Prostate gland (tissue), 2 donors: Measurements from ENCODE around the gene INAFM2. TPM values are rescaled to one million over a fixed set of nuclear protein-coding genes. Genes with fewer than 3 reads are reported as not detected.

Experiments
- DNase-seq: peaks from one replicate; pipeline ENCODE4 v3.0.0-alpha.2; 2019; ENCODE audit warnings: low spot score
- H3K27ac ChIP-seq, 2 donors: fragments of 200-600 bp; sonication (generic); 2 replicates each; pipeline ENCODE4 v1.5.1; 2017 to 2019
- H3K27me3 ChIP-seq: fragments of 200-600 bp; sonication (generic); replicated peaks from 2 replicates; pipeline ENCODE4 v1.5.1; 2019; ENCODE audit not compliant: insufficient read depth
- H3K36me3 ChIP-seq, 2 donors: fragments of 200-600 bp; sonication (generic); 1 replicate in 1 of 2; 2 replicates in 1 of 2; pipeline versions ENCODE4 v1.5.1 to v1.8.1; 2017 to 2019
- H3K4me1 ChIP-seq: fragments of 200-600 bp; sonication (generic); replicated peaks from 2 replicates; pipeline ENCODE4 v1.5.1; 2019
- H3K4me3 ChIP-seq, 2 donors: fragments of 200-600 bp; sonication (generic); 2 replicates each; pipeline ENCODE4 v1.5.1; 2017 to 2019
- H3K9me3 ChIP-seq: fragments of 200-600 bp; sonication (generic); 2 replicates; pipeline ENCODE4 v1.5.1; 2017
- POLR2A ChIP-seq: fragments of 450-650 bp; IDR thresholded peaks from one replicate; pipeline ENCODE4 v1.6.1; 2016; ENCODE audit warnings: antibody characterized with exemption, mild to moderate bottlenecking
- POLR2AphosphoS5 ChIP-seq: sonication (generic); formaldehyde crosslinking; IDR thresholded peaks from one replicate; pipeline ENCODE4 v1.6.1; 2017; ENCODE audit warnings: antibody characterized with exemption
- WGBS: methylation state at CpG from one replicate; pipeline ENCODE4 v1.1.5; 2018; 5-methylcytosine and 5-hydroxymethylcytosine counted together
- intact Hi-C: fragments of 100-400 bp; cut with DNase I; formaldehyde crosslinking; loops from one replicate; pipeline ENCODE4 v1.14.2; 2022
- total RNA-seq, 2 donors: library from RNA; depleted of rRNA; stranded (reverse); fragments of >200 nt; gene quantifications; one replicate each; pipeline ENCODE4 v1.1.0, GENCODE V29; 2016
- TF ChIP-seq, protein P1 (sequence below), 4 experiments: fragments of 200-600 bp in 2 of 4; fragments of 450-650 bp in 2 of 4; sonication (generic) in 2 of 4; IDR thresholded peaks; 1 replicate in 3 of 4; 2 replicates in 1 of 4; pipeline ENCODE4 v1.5.1; 2016 to 2019; ENCODE audit warnings: antibody characterized with exemption in 4 of 4, mild to moderate bottlenecking in 2 of 4, moderate library complexity in 2 of 4

The INAFM2 gene
- total RNA-seq, 2 donors from 2014 or later, result 18.7 to 24.3 TPM

DNA sequence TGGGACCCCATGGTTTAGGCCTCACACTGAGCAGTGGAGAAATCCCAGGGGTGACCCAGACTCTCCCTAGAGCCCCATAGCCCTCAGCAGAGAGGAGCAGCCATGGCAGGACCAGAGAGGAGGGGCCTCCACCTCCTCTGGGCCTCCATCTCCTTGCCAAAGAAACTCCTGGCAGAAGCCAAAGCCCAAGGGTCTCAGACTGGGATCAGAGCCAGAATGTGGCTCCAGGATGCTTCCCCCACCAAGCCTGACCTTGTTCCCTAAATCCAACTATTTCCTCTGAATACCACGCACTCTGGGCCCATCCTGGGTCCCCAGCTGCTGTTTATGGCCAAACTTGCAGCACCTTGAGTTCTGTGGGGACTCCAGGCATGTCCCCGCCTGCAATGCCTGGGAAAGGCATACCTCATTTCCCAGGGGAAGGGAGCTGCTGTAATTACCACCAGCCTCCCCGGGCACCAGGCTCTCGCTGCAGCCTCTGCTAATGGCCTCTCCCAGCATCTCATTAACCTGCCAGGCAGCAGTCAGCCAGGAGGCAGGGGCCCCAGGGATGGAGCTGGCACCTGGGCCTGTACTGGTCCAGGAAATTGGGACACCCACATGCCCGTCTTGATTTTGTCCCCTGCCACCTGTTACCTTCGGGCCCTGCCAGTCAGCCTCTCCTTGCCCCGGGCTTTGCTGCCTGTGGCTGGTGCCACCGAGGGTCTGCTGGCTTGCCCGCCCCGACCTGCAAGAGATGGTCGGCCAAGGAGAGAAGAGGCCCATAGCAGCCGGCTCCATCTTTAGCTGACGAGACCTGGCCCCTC, 12.6 kb downstream of the INAFM2 start:
- WGBS, result 71% methylated on average over 13 of the region's 13 CpGs
- intact Hi-C loops, result loop anchor here (5.0 kb wide), 1 partner anchor 59 kb away; no protein-coding TSS in a partner anchor
- Histone ChIP-seq H3K27ac (no peak overlapping the region), H3K4me3 (no peak overlapping the region), H3K27me3 (no peaks in the 10 kb centered on the region), H3K9me3 (no peaks in the 10 kb centered on the region), H3K4me1 (peaks cover 18% of the 10 kb centered on the region), H3K36me3 (no peaks in the 10 kb centered on the region)
- no peak for DNase-seq
- TF ChIP-seq POLR2AphosphoS5 (no peak), POLR2A (no peak)
- TF ChIP-seq, protein P1, sequence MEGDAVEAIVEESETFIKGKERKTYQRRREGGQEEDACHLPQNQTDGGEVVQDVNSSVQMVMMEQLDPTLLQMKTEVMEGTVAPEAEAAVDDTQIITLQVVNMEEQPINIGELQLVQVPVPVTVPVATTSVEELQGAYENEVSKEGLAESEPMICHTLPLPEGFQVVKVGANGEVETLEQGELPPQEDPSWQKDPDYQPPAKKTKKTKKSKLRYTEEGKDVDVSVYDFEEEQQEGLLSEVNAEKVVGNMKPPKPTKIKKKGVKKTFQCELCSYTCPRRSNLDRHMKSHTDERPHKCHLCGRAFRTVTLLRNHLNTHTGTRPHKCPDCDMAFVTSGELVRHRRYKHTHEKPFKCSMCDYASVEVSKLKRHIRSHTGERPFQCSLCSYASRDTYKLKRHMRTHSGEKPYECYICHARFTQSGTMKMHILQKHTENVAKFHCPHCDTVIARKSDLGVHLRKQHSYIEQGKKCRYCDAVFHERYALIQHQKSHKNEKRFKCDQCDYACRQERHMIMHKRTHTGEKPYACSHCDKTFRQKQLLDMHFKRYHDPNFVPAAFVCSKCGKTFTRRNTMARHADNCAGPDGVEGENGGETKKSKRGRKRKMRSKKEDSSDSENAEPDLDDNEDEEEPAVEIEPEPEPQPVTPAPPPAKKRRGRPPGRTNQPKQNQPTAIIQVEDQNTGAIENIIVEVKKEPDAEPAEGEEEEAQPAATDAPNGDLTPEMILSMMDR (IDR thresholded peaks at IDR 0.05), result no peak

- intact Hi-C loops, result loop anchor here (5.0 kb wide), 1 partner anchor 59 kb away; no protein-coding TSS in a partner anchor
- H3K27ac ChIP-seq, result no peak overlapping the region
- no peak for DNase-seq
Observed at GRCh38 chr15:40336744-40337122, 13.2 kb downstream of the INAFM2 start.

DNA sequence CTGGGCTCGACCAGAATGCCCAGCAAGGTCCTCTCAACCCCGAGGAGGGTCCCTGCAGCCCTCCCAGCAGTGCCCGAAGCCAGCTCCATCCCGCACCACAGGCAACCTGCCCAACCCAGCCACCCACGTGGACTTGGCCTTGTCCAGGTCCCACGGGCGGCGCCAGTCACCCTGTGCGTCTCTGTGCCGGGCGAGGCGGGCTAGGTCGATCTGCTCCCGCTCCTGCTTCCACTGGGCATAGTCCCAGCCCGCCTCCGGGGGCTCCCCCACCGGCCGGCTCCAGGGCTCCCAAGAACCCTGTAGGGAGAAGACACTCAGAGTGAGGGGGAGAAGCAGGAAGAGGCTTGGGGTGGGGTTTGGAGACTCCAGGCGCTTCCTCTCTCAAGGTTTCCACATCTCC, 14.1 kb downstream of the INAFM2 start:
- intact Hi-C loops, result loop anchor here (5.0 kb wide), 1 partner anchor 60 kb away; no protein-coding TSS in a partner anchor
- Histone ChIP-seq H3K27ac (no peak overlapping the region), H3K9me3 (no peaks in the 10 kb centered on the region), H3K4me3 (no peak overlapping the region), H3K36me3 (no peaks in the 10 kb centered on the region), H3K4me1 (peaks cover 20% of the 10 kb centered on the region), H3K27me3 (no peaks in the 10 kb centered on the region)
- 48% methylated on average over 14 of the region's 19 CpGs for WGBS
- TF ChIP-seq POLR2AphosphoS5 (no peak), POLR2A (no peak)
- TF ChIP-seq, protein P1 (IDR thresholded peaks at IDR 0.05), result no peak
- no peak for DNase-seq

More at GRCh38 chr15:40336744-40337122, 13.2 kb downstream of the INAFM2 start:
- H3K36me3 ChIP-seq, result no peaks in the 10 kb centered on the region
- 76% methylated on average over 5 of the region's 5 CpGs for WGBS
- no peaks in the 10 kb centered on the region for H3K27me3 ChIP-seq
- H3K4me3 ChIP-seq, result no peak overlapping the region
- no peaks in the 10 kb centered on the region for H3K9me3 ChIP-seq
- H3K4me1 ChIP-seq, result peaks cover 20% of the 10 kb centered on the region
- no peak for TF ChIP-seq POLR2AphosphoS5
- TF ChIP-seq, protein P1 (IDR thresholded peaks at IDR 0.05), result no peak
- TF ChIP-seq POLR2A, result no peak

DNA sequence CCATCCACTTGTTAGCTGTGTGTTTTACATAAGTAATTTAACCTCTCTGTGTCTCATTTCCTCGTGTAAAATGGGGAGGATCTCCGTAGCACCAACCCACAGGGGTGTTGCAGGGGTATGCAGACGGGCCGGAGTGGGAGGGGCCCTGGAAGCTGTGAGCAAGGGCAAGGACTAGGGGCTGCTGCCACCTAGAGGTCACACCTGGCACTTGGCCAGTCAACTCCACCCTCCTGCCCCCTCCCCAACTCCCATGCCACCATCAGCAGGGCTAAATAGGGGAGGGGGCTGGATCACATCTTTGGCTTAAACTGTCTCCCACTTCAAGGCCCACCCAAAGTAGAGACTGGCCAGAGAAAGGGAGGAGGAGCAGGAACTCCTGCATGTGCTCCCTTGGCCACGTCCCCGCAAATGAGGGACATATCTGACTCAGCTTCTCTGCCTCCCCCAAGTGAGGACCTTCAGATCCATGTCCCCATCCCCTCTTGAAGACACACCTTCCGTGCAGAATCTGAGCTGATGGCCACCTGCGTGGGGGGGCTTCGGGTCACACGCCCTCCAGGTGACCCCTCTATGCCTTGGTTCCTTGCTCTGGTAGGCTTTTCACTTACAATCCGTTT, 14.7 kb downstream of the INAFM2 start:
- no peak for DNase-seq
- no peaks in the 10 kb centered on the region for H3K9me3 ChIP-seq
- no peaks in the 10 kb centered on the region for H3K27me3 ChIP-seq
- WGBS, result 48% methylated on average over 11 of the region's 11 CpGs
- TF ChIP-seq, protein P1 (IDR thresholded peaks at IDR 0.05), result peak in 3 of 4 experiments; percentile 45 to 60 (median 56)
- TF ChIP-seq POLR2AphosphoS5, result no peak
- no peak for TF ChIP-seq POLR2A
- peaks cover 20% of the 10 kb centered on the region for H3K4me1 ChIP-seq
- no peaks in the 10 kb centered on the region for H3K36me3 ChIP-seq
- peak overlapping the region in 1 of 2 donors; percentile 24 for H3K27ac ChIP-seq
- H3K4me3 ChIP-seq, result no peak overlapping the region
- intact Hi-C loops, result loop anchor here (5.0 kb wide), 1 partner anchor 61 kb away; no protein-coding TSS in a partner anchor
